Kidney capillary endothelial cell (primary cell): ENCODE measurements around the gene ZNF273.

Source experiments
- DNase-seq: peaks from one replicate; pipeline ENCODE4 v3.0.0-alpha.2; 2018; ENCODE audit warnings: low spot score

ZNF273 gene

DNA sequence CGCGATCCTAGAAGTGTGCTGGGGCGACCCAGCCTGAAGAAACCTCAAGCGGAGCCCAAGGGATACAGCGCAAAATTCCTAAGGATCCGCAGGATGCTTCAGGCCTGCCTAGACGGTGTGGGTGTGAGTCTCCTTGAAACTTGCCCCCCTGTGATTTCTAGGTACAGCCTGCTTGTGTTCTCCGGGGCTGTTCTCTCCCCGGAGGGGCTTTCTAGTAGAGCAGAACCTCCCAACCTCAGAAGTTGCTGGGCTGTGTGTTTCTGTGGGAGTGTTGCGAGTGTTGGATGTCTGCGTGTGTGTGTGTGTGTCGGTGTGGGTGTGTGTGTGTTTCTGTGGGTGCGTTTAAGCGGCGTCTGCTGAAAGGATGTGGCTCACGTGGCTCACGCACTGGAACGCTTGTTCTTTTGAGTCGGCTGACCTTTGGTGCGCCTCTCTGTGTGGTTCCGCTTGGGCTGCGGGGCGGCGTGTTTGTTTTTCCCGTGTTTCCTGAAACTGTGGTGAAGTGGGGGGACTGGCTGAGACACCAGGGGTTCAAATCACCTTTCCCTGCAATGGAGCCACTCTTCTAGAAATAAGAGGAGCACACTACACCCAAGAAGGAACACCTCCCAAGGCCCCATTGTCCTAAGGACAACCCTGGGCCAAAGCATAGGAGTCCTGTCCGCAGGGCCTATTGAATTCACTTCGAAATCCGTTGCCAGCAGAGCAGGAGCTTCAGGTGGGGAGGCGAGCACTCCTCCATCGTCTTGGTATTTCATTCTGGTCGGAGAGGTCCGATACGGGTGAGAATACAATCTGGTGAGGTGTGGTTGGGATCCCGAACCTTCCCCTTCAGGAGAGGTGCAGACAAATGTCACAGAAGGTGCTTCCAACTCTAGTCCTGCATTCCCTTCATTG is 25.1 kb upstream of the ZNF273 start:
- no peak for DNase-seq

DNA sequence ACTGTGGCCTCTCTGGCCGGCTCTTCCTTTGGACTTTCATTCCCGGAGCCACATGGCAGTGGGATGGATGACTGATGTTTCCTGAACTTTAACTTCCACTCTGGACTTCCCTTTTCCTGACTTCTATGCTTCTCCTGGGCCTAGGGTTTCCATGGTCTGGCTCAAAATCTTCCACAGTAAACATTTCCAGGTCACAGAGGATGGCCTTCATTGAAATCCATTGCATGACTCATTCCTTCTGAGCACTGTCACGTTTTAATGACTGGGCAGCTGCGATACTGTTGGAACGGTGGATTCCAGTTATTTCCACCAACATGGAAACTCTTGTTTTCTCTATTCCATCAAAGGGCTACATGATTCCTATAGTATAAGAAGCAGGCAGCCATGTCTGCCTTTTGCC is 24.4 kb upstream of the ZNF273 start:
- peak; percentile 26 for DNase-seq

DNA sequence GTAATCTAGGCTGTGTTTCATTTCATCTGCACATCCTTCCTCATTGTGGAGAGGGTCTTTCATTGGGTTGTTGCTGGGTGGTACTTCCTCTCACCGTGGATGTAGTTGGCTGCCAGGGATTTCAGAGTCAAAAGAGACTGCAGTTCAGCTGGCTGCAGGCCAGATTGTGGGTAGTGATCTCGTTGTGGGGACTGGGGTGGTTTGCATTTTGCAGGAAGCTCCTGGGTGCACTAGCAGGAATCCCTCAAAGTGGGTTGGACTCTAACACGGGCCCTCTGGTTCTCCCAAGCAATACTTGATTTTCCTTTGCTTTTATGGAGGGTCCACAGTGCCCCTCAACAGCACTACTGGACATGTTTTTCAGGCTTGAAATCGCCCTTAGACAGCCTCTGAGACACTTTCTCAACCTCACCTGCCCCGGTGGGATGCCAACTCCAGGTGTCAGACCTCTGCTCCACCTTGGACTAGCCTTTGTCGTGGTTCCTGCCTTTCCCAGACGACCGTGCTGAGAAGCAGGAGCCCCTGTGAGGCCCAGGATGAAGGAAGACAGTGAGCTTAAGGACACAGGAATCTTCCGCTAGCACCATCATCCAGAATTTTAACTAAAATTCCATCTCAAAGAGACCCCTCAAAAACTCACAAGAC is 23.9 kb upstream of the ZNF273 start:
- no peak for DNase-seq

DNA sequence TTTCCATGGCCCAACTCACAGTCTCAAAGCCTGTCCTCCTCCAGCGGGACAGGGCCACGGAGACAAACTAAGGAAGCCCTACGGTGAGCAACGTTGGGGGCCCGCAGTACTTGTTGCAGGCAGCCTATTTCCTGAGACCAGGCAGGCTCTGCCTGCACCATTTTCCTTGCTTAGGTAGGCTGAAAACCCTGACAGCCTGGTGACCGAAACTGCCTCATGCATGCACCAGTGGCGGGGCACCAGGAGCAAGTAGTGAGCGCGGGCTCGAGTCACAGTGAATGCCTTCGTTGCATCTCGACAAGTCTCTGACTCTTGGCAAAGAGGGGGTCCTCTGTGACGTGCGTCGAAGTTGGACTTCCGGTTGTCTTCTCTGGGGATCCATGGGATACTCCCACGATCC is 23.3 kb upstream of the ZNF273 start:
- DNase-seq = no peak

DNA sequence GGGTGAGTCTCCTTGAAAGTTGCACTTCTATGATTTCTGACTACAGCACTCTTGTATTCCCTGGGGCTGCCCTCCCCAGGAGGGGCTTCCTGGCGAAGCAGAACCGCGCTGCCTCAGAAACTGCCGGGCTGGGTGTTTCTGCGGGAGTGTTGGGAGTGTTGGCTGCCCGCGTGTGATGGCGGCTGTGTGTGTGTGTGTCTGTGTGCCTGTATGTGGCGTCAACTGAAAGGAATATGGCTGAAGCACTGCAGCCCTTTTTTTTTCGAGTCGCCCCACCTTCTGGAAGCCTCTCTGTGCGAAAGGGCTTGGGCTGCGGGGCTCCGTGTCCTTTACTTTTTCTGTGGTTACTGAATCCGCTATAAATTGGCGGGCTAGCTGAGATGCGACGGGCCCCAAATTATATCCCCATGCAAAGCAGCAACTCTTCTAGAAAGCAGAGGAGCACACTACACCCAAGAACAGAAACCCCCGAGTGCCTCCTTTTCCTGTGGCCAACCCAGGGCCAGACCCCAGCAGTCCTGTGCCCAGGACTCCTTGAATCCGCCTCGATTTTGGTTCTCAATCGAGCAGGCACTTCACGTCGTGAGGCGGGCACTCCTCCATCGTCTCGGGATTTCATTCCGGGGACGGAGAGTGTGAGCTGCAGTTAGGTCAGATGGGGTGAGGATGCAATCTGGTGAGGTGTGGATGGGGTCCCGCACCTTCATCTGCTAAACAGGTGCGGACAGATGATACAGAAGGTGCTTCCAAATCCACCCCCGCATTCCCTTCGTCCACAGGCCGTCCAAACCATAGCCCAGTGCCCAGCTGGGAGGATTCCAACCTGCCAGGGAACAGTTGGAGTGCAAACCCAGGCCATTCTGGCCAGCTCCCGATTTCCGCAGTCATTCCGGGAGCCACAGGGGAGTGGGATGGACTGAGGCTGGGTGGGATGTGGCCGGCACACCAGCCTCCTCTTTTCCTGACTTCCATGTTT is 22.5 kb upstream of the ZNF273 start:
- no peak for DNase-seq

DNA sequence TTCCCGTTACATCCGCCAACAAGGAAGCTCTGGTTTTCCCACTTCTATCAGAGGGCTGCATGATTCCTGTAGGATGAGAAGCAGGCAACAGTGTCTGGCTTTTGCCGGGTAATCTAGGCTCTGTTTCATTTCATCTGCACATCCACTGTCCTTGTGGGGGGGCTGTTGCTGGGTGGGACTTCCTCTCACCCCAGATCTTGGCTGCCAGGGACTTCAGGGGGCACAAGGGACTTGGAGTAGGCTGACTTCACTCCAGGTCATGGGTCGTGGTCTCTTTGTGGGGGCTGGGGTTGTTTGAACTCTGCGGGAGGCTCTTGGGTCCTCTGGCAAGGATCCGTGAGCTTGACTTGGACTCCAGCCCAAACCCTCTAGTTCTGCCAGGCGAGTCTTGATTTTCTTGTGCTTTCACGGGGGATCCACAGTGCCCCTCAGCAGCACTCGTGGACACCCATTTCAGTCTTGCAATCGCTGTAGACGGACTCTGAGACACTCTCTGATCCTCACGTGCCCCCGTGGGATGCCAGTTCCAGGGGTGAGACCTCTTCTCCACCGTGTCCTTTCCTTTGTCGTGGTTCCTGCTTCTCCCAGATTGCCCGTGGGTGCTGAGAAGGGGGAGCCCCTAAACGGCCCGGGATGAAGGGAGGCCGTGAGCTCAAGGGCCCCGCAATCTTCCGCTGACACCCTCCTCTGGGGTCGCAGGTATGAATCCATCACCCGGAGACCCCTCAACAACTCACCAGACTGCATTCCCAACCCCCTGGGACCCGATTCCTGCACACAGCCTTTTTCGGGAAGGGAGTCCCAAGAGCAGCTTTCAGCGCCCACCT is 21.4 kb upstream of the ZNF273 start:
- no peak for DNase-seq

DNA sequence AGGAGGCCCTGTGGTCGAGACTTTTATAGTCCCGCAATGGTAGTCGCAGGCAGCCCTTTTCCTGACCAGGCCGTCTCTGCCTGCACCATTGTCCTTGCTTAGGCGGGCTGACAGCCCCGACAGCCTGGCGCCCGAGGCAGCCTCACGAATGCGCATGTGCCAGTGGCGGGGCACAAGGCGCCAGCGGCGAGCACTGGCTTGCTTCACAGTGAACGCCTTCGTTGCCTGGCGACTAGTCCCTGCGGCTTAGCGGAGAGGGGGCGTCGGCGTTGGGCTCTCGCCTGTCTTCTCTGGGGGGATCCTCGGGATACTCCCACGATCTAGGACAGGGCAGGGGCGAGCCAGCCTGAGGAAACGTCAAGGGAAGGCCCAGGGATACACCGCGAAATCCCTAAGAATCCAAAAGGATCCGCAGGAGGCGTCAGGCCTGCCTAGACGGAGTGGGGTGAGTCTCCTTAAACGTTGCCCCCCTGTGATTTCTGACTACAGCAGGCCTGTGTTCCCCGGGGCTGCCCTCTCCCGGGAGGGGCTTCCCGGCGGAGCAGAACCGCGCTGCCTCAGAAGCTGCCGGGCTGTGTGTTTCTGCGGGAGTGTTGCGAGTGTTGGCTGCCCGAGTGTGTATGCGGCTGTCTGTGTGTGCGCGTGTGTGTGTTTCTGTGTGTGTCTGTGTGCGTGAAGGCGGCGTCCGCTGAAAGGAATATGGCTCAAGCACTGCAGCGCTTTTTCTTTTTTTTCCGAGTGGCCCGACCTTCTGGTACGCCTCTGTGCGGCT is 20.5 kb upstream of the ZNF273 start:
- peak; percentile 41 for DNase-seq

DNA sequence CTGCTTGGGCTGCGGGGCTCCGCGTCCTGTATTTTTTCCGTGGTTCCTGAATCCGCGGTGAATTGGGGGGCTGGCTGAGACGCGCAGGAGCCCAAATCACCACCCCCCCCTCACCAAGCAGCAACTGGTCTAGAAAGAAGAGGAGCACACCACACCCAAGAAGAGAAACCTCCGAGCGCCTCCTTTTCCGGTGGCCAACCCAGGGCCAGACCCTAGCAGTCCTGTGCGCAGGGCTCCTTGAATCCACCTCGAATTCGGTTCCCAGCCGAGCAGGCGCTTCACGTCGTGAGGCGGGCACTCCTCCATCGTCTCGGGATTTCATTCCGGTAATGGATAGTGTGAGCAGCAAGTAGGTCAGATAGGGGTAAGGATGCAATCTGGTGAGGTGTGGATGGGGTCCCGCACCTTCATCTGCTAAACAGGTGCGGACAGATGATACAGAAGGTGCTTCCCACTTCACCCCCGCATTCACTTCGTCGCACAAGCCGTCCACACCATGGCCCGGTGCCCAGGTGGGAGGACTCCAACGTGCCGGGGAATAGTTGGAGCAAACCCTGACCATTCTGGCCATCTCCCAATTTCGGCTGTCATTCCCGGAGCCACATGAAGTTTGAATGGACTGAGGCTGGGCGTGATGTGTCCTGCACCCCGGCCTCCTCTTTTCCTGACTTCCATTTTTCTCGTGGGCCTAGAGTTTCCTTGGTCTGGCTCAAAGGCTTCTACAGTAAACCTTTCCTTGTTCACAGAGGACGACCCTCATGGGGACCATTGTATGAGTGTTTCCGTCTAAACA is 19.8 kb upstream of the ZNF273 start:
- no peak for DNase-seq

DNA sequence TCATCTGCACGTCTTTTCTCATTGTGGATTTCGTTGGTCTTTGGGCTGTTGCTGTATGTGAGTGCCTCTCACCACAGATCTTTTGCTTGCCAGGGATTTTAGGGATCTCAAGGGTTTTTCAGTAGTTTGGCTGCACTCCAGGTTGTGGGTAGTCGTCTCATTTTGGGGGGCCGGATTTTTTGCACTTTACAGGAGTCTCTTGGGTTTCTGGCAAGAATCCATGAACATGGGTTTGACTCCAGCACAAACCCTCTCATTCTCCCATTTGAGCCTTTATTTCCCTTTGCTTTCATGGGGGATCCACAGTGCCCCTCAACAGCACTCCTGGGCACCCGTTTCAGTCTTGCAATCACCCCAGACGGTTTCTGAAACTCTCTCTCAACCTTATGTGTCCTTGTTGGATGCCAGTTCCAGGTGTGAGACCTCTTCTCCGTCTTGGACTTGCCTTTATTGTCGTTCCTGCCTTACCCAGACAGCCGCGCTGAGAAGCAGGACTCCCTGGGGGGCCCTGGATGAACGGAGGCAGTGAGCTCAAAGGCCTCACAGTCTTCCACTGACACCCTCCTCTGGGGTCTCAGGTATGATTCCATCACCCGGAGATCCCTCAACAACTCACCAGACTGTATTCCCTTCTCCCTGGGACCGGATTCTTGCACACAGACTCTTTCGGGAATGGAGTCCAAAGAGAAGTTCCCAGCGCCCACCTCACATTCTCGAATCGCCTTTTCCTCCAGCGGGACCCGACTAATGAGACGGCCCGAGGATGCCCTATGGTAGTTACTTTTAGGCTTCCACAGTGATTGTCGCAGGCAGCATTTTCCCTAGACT is 18.8 kb upstream of the ZNF273 start:
- no peak for DNase-seq

DNA sequence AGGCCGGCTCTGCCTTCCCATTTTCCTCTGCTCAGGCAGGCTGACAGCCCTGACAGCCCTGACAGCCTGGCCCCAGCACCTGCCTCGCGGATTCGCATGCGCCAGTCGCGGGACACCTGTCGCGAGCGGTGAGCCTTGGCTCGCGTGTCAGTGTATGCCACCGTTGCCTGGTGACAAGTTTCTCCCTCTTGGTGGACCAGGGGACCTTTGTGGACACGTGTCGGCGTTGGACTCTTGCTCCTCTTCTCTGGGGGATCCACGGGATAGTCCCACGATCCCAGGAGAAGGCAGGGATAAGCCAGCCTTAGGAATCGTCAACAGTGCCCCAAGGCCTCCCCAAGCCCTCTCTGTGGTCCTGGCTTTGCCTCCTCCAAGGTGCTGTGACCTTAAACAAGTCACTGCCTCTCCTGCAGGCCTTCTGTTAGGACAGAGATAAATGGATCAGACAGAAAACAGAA is 18.1 kb upstream of the ZNF273 start:
- DNase-seq = no peak

DNA sequence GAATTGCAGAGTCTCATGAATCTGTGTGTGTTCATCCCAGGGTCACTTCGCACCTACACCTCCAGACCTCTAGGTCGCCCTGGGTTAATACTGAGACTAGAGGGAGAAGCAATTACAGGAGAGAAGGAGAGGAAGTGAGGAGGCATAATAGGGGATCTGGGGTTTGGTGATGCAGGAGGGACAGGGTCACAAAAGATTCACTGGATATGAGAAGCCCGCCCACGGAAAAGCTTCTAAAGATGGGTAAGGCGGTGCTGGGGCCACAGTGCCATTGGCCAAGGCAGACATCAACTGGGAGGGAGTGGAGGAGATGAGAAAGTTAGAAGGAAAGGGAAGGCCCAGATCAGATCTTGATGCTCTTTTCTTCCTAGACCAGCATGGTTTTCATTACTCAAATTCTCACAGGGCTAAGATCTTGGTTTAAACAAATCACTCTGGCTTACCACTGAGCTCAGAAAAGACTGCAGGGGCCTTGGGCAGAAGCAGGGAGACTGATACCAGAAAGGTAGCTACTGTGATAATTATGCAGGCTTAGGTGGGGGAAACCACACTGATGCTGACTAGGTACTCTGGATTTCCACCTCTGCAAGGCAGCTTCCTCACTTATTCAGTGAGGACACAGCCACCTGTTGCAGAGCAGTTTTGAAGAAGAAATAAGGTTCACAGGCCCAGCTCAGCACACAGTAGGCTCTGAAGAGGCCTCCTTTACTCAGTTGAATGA is 17.4 kb upstream of the ZNF273 start:
- DNase-seq = no peak

DNA sequence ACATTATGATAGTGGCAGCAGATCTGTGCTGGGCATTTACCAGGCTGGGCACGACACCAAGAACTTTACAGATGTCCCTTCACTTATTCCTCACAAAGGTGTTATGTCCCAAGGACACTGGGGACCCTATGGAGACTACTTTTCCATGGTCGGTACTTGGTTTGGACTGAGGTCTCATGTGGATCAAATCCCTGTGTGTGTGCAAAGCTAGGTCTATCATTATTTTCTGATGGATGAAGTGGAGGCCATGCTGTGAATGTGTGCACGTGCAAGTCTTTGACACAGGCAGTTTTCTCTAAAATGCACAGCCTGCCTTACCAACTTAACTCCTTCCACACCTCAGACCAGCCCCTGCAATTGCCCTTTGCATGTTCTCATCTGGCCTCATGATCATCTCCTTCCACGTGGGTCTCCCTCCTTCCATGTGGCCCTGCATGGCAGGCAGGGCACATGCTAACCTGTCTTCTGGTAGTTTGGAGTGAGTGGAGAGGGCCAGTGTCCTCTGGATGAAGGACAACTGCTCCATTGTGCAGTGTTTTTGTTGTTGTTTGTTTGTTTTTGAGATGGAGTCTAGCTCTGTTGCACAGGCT is 16.0 kb upstream of the ZNF273 start:
- no peak for DNase-seq

DNA sequence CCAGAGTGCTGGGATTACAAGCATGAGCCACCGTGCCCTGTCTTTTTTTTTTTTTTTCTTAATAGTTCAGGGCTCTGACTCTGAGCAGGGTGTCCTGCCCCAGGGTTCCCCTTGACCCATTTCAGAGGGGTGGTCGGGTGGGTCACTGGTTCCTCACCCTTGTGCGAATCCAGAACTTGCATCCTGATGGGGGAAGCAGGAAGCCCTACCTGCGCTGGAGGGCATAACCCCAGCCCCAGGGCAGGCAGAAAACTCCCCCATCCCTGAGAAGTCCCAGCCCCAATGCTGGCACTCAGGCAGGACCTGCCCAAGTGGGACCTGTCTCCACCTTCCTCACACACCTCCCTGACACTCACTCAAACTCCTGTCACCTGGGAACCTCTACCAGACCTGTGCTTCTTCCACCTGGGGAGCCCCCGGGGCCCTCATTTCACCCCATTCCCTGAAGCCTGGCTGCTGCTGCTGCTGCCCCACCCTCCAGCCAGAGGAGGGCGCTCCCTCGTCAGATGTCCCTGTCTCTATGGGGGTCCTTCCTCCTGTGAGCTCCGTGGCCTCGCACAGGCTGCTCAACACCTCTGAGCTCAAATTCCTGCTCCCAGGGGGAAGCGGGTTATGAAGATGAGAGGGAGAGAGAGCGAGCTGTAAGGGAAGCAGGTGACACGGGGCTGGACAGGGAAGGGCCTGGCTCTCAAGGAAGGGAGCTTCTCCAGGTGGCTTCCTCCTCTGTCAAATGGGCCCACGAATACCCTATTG is 15.1 kb upstream of the ZNF273 start:
- DNase-seq = no peak

DNA sequence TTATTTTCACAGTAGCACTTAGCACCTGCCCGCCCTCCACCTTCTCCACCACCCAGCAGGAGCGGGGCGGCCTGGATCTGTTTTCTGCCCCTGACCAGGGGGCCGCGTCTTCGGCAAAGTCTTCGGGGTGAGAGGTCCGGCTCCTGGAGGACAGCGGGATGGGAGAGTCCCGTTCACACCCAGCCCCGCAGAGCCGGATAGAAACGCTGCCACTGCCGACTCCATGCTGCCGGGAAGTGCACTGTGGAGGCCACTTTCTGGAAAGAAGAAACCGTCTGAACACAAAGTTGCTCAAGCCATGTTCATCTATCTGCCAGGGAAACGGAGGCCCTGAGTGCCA is 14.5 kb upstream of the ZNF273 start:
- DNase-seq = no peak

DNA sequence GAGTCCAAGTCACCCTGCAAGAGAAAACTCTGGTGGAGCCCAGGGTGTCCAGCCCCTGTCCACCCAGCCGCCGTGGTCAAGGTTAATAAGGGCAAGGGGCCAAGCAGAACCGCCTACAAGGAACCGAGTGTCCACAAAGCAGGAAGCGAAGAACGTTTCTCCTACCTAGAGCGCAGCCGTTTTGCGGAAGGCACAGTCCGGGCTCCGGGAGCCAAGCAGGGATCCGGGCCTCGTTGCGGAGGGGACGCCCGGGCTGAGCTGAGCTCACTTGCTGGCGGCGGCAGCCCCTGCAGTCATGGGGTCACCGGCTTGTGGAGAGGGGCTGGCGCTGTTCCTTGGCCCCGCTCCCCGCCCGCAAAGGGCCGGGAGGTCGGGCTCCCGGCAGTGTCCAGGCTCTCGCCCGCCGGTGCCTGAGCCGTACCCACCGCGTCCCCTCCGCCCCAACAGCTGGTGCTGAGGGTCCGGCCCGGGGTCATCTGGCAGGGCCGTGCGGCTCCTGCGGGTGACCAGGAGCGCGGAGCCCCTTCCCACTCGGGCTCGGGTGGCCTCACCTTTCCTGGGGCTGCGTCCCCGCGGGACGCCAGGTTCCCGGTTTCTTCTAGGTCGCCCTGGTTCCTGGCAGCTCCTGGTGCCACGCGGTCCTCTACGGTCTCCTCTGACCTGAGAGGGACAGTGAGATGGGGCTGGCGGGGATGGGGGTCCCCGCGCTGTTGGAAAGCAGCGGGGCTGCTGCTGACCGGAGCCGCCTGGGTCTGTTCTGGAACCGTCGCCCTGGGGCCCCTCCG is 14.0 kb upstream of the ZNF273 start:
- no peak for DNase-seq

DNA sequence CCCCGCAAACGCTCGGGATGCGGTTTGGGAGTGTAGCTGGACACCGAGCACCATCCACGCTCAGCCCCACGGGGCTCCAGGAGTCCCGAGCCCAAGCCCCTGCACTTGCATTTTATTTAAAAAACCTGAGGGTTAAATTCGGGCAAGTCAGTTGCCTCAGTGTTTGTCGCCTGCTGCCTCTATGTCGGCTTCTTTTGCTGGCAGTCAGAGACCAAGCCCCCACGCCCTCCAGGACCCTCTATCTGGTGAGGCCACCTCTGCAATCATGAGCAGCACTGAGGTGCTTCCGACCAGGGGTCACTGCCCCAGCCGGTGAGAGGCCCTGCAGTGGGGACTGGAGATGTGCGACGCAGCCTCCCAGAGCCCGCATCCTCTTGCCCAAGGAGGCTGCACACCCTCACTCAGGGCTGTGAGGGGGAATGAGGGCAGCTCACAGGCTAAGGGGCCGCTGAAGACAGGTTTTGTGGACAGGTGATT is 13.3 kb upstream of the ZNF273 start:
- no peak for DNase-seq
